IMR-90 (cell line): Measurements from ENCODE around the gene IRAK1. TPM values are rescaled to one million over a fixed set of nuclear protein-coding genes. Genes with fewer than 3 reads are reported as not detected.

Experiments used
- ATAC-seq: fragments of 200-7000 bp; cut with Tn5 transposase; 2 replicates; pipeline ENCODE4 v1.9.1; 2020; ENCODE audit warnings: low read depth, mild to moderate bottlenecking, moderate library complexity
- BruUV-seq: library from RNA; stranded (reverse); fragments of 400-500 nt; replicated peaks from 2 replicates; lab custom pipeline; 2021; lab: Mats Ljungman, UMichigan
- CTCF ChIA-PET: fragments of 300-600 bp; formaldehyde crosslinking; extraction: SDS; loops from one replicate; lab custom pipeline; 2021; ENCODE audit warnings: antibody characterized with exemption; lab: Yijun Ruan, JAX
- POLR2A ChIA-PET: fragments of 300-600 bp; sonication (Branson Sonifier 250); formaldehyde crosslinking; loops from one replicate; lab custom pipeline; 2022; ENCODE audit warnings: antibody characterized with exemption; ENCODE audit not compliant: unreplicated experiment; lab: Charles Lee
- DNase-seq: peaks from one replicate; pipeline ENCODE4 v3.0.0; 2013
- H2AFZ ChIP-seq: replicated peaks from 2 replicates; pipeline ENCODE3; 2013; ENCODE audit warnings: low read length, mild to moderate bottlenecking; ENCODE audit not compliant: poor library complexity
- H2AK5ac ChIP-seq: 2 replicates; pipeline ENCODE4 v1.6.1; 2013; ENCODE audit warnings: low read depth, low read length, inconsistent platforms
- H2AK9ac ChIP-seq: replicated peaks from 2 replicates; pipeline ENCODE3; 2013; ENCODE audit warnings: mild to moderate bottlenecking, low read depth, low read length, moderate library complexity; ENCODE audit not compliant: poor library complexity
- H2BK120ac ChIP-seq: 2 replicates; pipeline ENCODE4 v1.6.1; 2013; ENCODE audit warnings: low read depth, low read length, inconsistent platforms
- H2BK15ac ChIP-seq: 3 replicates; pipeline ENCODE4 v1.6.1; 2013; ENCODE audit warnings: low read depth, low read length, inconsistent platforms
- H2BK20ac ChIP-seq: 2 replicates; pipeline ENCODE4 v1.6.1; 2013; ENCODE audit warnings: low read depth, mild to moderate bottlenecking, inconsistent platforms, low read length, moderate library complexity
- H2BK5ac ChIP-seq: 2 replicates; pipeline ENCODE4 v1.6.1; 2013; ENCODE audit warnings: mild to moderate bottlenecking, low read depth, low read length, inconsistent platforms; ENCODE audit not compliant: poor library complexity, severe bottlenecking
- H3K14ac ChIP-seq: replicated peaks from 2 replicates; pipeline ENCODE4 v1.6.1; 2013; ENCODE audit warnings: low read depth, low read length, inconsistent platforms
- H3K18ac ChIP-seq: 2 replicates; pipeline ENCODE4 v1.6.1; 2013; ENCODE audit warnings: low read depth, low read length, control low read depth
- H3K23ac ChIP-seq: 2 replicates; pipeline ENCODE4 v1.6.1; 2013; ENCODE audit warnings: low read depth, low read length, inconsistent platforms
- H3K27ac ChIP-seq: 2 replicates; pipeline ENCODE4 v1.5.1; 2013; ENCODE audit warnings: mild to moderate bottlenecking, control low read depth, low read length; ENCODE audit not compliant: insufficient read depth
- H3K27me3 ChIP-seq: 2 replicates; pipeline ENCODE4 v1.6.1; 2013; ENCODE audit warnings: low read length; ENCODE audit not compliant: control insufficient read depth, insufficient read depth
- H3K36me3 ChIP-seq: 2 replicates; pipeline ENCODE4 v1.6.1; 2013; ENCODE audit warnings: low read length, mixed read lengths; ENCODE audit not compliant: control insufficient read depth, insufficient read depth
- H3K4ac ChIP-seq: 2 replicates; pipeline ENCODE4 v1.6.1; 2013; ENCODE audit warnings: low read depth, low read length, inconsistent platforms
- H3K4me1 ChIP-seq: 2 replicates; pipeline ENCODE4 v1.6.1; 2013; ENCODE audit warnings: low read length, mixed read lengths; ENCODE audit not compliant: control insufficient read depth, insufficient read depth
- H3K4me2 ChIP-seq: 2 replicates; pipeline ENCODE4 v1.6.1; 2013; ENCODE audit warnings: low read depth, mild to moderate bottlenecking, control low read depth, low read length, moderate library complexity
- H3K4me3 ChIP-seq: 2 replicates; pipeline ENCODE4 v1.5.1; 2013; ENCODE audit warnings: low read depth, mild to moderate bottlenecking, control low read depth, low read length, moderate library complexity; ENCODE audit not compliant: insufficient read depth
- H3K56ac ChIP-seq: 2 replicates; pipeline ENCODE4 v1.6.1; 2013; ENCODE audit warnings: low read length, inconsistent platforms; ENCODE audit not compliant: insufficient read depth; ENCODE audit errors: extremely low read depth
- H3K79me1 ChIP-seq, 2 experiments: 2 replicates each; pipeline ENCODE4 v1.6.1; 2013; ENCODE audit warnings: low read length in 2 of 2, inconsistent platforms in 1 of 2, low read depth in 1 of 2
- H3K9ac ChIP-seq: 2 replicates; pipeline ENCODE4 v1.6.1; 2013; ENCODE audit warnings: low read depth, low read length, control low read depth
- H3K9me1 ChIP-seq: 2 replicates; pipeline ENCODE4 v1.6.1; 2013; ENCODE audit warnings: low read length, inconsistent platforms; ENCODE audit not compliant: insufficient read depth
- H3K9me3 ChIP-seq: 2 replicates; pipeline ENCODE4 v1.6.1; 2013; ENCODE audit warnings: low read length; ENCODE audit not compliant: control insufficient read depth, insufficient read depth
- H4K20me1 ChIP-seq: 2 replicates; pipeline ENCODE4 v1.6.1; 2013; ENCODE audit warnings: low read length, inconsistent platforms; ENCODE audit not compliant: insufficient read depth
- H4K5ac ChIP-seq: 2 replicates; pipeline ENCODE4 v1.6.1; 2013; ENCODE audit warnings: mild to moderate bottlenecking, low read depth, low read length, control low read depth
- H4K8ac ChIP-seq, 2 experiments: 2 replicates each; pipeline ENCODE4 v1.6.1; 2013; ENCODE audit warnings: low read depth in 2 of 2, low read length in 2 of 2, control low read depth in 1 of 2, inconsistent platforms in 1 of 2
- H4K91ac ChIP-seq: 2 replicates; pipeline ENCODE4 v1.6.1; 2013; ENCODE audit warnings: low read depth, low read length, inconsistent platforms; ENCODE audit not compliant: insufficient read depth
- CEBPB ChIP-seq: IDR thresholded peaks from 2 replicates; pipeline ENCODE4 v1.6.1; 2012; ENCODE audit warnings: low read depth, low read length, improper control_type of control experiment
- CTCF ChIP-seq: conservative IDR thresholded peaks from 2 replicates; pipeline ENCODE4 v1.5.1; 2012; ENCODE audit warnings: mild to moderate bottlenecking, low read depth, low read length, improper control_type of control experiment
- ELK1 ChIP-seq: fragments of 150-350 bp; IDR thresholded peaks from 2 replicates; pipeline ENCODE4 v1.6.1; 2016; ENCODE audit warnings: low read depth, mild to moderate bottlenecking, low read length, moderate library complexity, borderline replicate concordance
- FOS ChIP-seq: fragments of 150-350 bp; IDR thresholded peaks from 2 replicates; pipeline ENCODE4 v1.6.1; 2016; ENCODE audit warnings: low read depth, low read length
- MAFK ChIP-seq: IDR thresholded peaks from 2 replicates; pipeline ENCODE4 v1.6.1; 2012; ENCODE audit warnings: low read depth, low read length, improper control_type of control experiment
- MAZ ChIP-seq: IDR thresholded peaks from 2 replicates; pipeline ENCODE4 v1.6.1; 2012; ENCODE audit warnings: low read depth, mild to moderate bottlenecking, low read length, improper control_type of control experiment, moderate library complexity, borderline replicate concordance
- MXI1 ChIP-seq: IDR thresholded peaks from 2 replicates; pipeline ENCODE4 v1.6.1; 2012; ENCODE audit warnings: low read depth, mild to moderate bottlenecking, low read length, moderate library complexity, borderline replicate concordance
- NFE2L2 ChIP-seq: fragments of 150-350 bp; IDR thresholded peaks from 2 replicates; pipeline ENCODE4 v1.6.1; 2016; ENCODE audit warnings: low read depth, mild to moderate bottlenecking, low read length
- POLR2A ChIP-seq: IDR thresholded peaks from 2 replicates; pipeline ENCODE4 v1.6.1; 2012; ENCODE audit warnings: mild to moderate bottlenecking, low read depth, low read length
- RCOR1 ChIP-seq: IDR thresholded peaks from 2 replicates; pipeline ENCODE4 v1.6.1; 2012; ENCODE audit warnings: mild to moderate bottlenecking, low read length, improper control_type of control experiment; ENCODE audit not compliant: insufficient replicate concordance
- RFX5 ChIP-seq: IDR thresholded peaks from 2 replicates; pipeline ENCODE4 v1.8.0; 2012; ENCODE audit warnings: low read depth, mild to moderate bottlenecking, low read length, moderate library complexity
- SMC3 ChIP-seq: fragments of 150-350 bp; IDR thresholded peaks from 2 replicates; pipeline ENCODE4 v1.6.1; 2016; ENCODE audit warnings: low read depth, mild to moderate bottlenecking, antibody characterized with exemption, low read length, moderate library complexity
- USF2 ChIP-seq: fragments of 150-350 bp; IDR thresholded peaks from 2 replicates; pipeline ENCODE4 v1.6.1; 2017; ENCODE audit warnings: mild to moderate bottlenecking, antibody characterized with exemption, low read length, low read depth
- WGBS, 2 experiments: methylation state at CpG; one replicate each; pipeline versions ENCODE4 v1.1.5 to v1.1.7; 2013; ENCODE audit warnings: missing lambda C conversion rate in 2 of 2; ENCODE audit not compliant: insufficient read length in 1 of 2; ENCODE audit errors: extremely low coverage in 2 of 2; 5-methylcytosine and 5-hydroxymethylcytosine counted together
- dilution Hi-C: fragments of 300-500 bp; cut with HindIII; formaldehyde crosslinking; loops from one replicate; pipeline ENCODE4 v1.14.3; 2018; ENCODE audit warnings: low sequenced_read_pairs; ENCODE audit not compliant: unreplicated experiment
- in situ Hi-C: fragments of 300-500 bp; cut with MboI; formaldehyde crosslinking; loops from 3 replicates; pipeline ENCODE4 v1.14.3; 2019; ENCODE audit warnings: low sequenced_read_pairs, inconsistent platforms, mixed read lengths
- intact Hi-C: fragments of 100-400 bp; cut with micrococcal nuclease; formaldehyde crosslinking; loops from 2 replicates; pipeline ENCODE4 v1.10.0; 2022
- polyA plus RNA-seq, 3 experiments: library from polyadenylated mRNA; depleted of rRNA; stranded (reverse); fragments of >200 nt; gene quantifications; 2 replicates each; pipeline ENCODE4 v1.2.3, GENCODE V29; 2012; ENCODE audit warnings: low replicate concordance in 1 of 3
- total RNA-seq: library from RNA; depleted of rRNA; stranded (reverse); fragments of >200 nt; gene quantifications from 2 replicates; pipeline ENCODE4 v1.2.3, GENCODE V29; 2012

IRAK1 gene
- total and polyA plus RNA-seq, 2 of the 4 experiments (the other 2 are of a cell fraction): 33.3 to 50.2 TPM

- Histone ChIP-seq H2AK5ac (no peak overlapping the region), H3K9me3 (no peaks in the 10 kb centered on the region), H4K20me1 (peaks cover 76% of the 10 kb centered on the region), H2AFZ (no peak overlapping the region), H3K4ac (no peak overlapping the region), H4K91ac (no peak overlapping the region), H3K18ac (no peak overlapping the region), H3K4me2 (no peak overlapping the region), H2AK9ac (no peak overlapping the region), H3K14ac (no peak overlapping the region), H3K27me3 (no peaks in the 10 kb centered on the region), H2BK20ac (no peak overlapping the region), H3K4me1 (peaks cover 18% of the 10 kb centered on the region), H4K5ac (no peak overlapping the region), H3K36me3 (peaks cover 33% of the 10 kb centered on the region), H3K23ac (no peak overlapping the region), H4K8ac (no peak overlapping the region), H3K9ac (no peak overlapping the region), H2BK15ac (no peak overlapping the region), H3K79me1 (peaks cover 5 to 22% of the 10 kb centered on the region in 2 experiments; a peak in 3 of 4 replicates), H2BK5ac (no peak overlapping the region), H3K9me1 (peaks cover 9% of the 10 kb centered on the region; the same call in 1 of the 2 replicates), H2BK120ac (no peak overlapping the region), H3K27ac (no peak overlapping the region), H3K4me3 (no peak overlapping the region), H3K56ac (no peak overlapping the region)
- WGBS, 2 experiments: no CpG with 5 or more reads among the region's 5 CpGs
- dilution Hi-C loops (no loop called here), in situ Hi-C loops (loop anchor here (10.0 kb wide), 1 partner anchor 201 kb away; the partner anchor contains the start of gene PLXNB3), intact Hi-C loops (no loop called here)
- POLR2A ChIA-PET: no interaction called here
- CTCF ChIA-PET: no interaction called here
- ATAC-seq: no peak
- BruUV-seq: no TSS peak
- DNase-seq: no peak
- no peak for TF ChIP-seq FOS
- no peak for TF ChIP-seq CEBPB
- no peak for TF ChIP-seq NFE2L2
- no peak for TF ChIP-seq POLR2A
- no peak for TF ChIP-seq CTCF
- no peak for TF ChIP-seq RFX5
- no peak for TF ChIP-seq MXI1
- TF ChIP-seq MAZ: no peak
- no peak for TF ChIP-seq USF2
- no peak for TF ChIP-seq ELK1
- no peak for TF ChIP-seq SMC3
- no peak for TF ChIP-seq MAFK
- no peak for TF ChIP-seq RCOR1
These were observed 54.3 kb downstream of the IRAK1 start for GRCh38 chrX:153965406-153965805.
